K562 (cell line): ENCODE results near the gene CPNE8. TPM values are rescaled to one million over a fixed set of nuclear protein-coding genes. Genes with fewer than 3 reads are reported as not detected.

ENCODE experiments used
- ATAC-seq: fragments of 200-7000 bp; cut with Tn5 transposase; 3 replicates; pipeline ENCODE4 v1.9.1; 2020; ENCODE audit warnings: moderate library complexity
- BruUV-seq: library from RNA; stranded (reverse); fragments of 400-500 nt; replicated peaks from 2 replicates; lab custom pipeline; 2021; lab: Mats Ljungman, UMichigan
- CTCF ChIA-PET: fragments of 300-600 bp; formaldehyde crosslinking; extraction: SDS; loops from one replicate; lab custom pipeline; 2021; ENCODE audit warnings: low intra/inter-chr PET ratio; lab: Yijun Ruan, JAX
- POLR2A ChIA-PET: fragments of 300-600, 350-650 bp; sonication (Branson Sonifier 250); formaldehyde crosslinking; extraction: SDS; loops from one replicate; lab custom pipeline; 2021; ENCODE audit warnings: antibody characterized with exemption, inconsistent platforms; lab: Yijun Ruan, JAX
- DNase-seq, 4 experiments: peaks; one replicate each; pipeline versions ENCODE4 v3.0.0 to v3.0.0-alpha.2; 2011 to 2018; ENCODE audit warnings: low spot score in 3 of 4, mixed read lengths in 3 of 4; ENCODE audit errors: extremely low read depth in 1 of 4
- FAIRE-seq: peaks from 2 replicates; lab custom pipeline; 2011; peaks lifted over from hg19 to GRCh38; lab: Jason Lieb, UNC
- H2AFZ ChIP-seq: 2 replicates; pipeline ENCODE4 v1.6.0; 2011; ENCODE audit warnings: low read depth, low read length, control low read depth, inconsistent platforms
- H3K27ac ChIP-seq: fragments of 200-600 bp; 3 replicates; pipeline ENCODE4 v1.8.0; 2011; ENCODE audit warnings: low read depth, mild to moderate bottlenecking, control low read depth, inconsistent platforms, low read length, moderate library complexity, mixed read lengths; ENCODE audit errors: extremely low read depth
- H3K27me3 ChIP-seq, 2 experiments: fragments of 300-600 bp in 1 of 2; 2 replicates in 1 of 2; 3 replicates in 1 of 2; pipeline versions ENCODE4 v1.6.0 to v1.8.0; 2011; ENCODE audit warnings: inconsistent platforms in 2 of 2, low read length in 2 of 2, mild to moderate bottlenecking in 1 of 2, mixed read lengths in 1 of 2, moderate library complexity in 1 of 2; ENCODE audit not compliant: control insufficient read depth in 2 of 2, insufficient read depth in 2 of 2
- H3K36me3 ChIP-seq: fragments of 300-600 bp; 3 replicates; pipeline ENCODE4 v1.8.0; 2011; ENCODE audit warnings: mild to moderate bottlenecking, low read length, inconsistent platforms; ENCODE audit not compliant: control insufficient read depth, insufficient read depth
- H3K4me1 ChIP-seq, 2 experiments: fragments of 200-600 bp in 1 of 2; replicated peaks in 1 of 2; 2 replicates in 1 of 2; 3 replicates in 1 of 2; pipeline versions ENCODE4 v1.5.1 to v1.8.0; 2011; ENCODE audit warnings: inconsistent platforms in 2 of 2, low read length in 2 of 2, mild to moderate bottlenecking in 1 of 2, mixed read lengths in 1 of 2, moderate library complexity in 1 of 2; ENCODE audit not compliant: control insufficient read depth in 2 of 2, insufficient read depth in 2 of 2
- H3K4me2 ChIP-seq: 2 replicates; pipeline ENCODE4 v1.6.1; 2011; ENCODE audit warnings: low read length, control low read depth, inconsistent platforms, mixed read lengths; ENCODE audit not compliant: insufficient read depth
- H3K4me3 ChIP-seq: fragments of 200-600 bp; sonication (generic), shearing (Covaris generic); 2 replicates; pipeline ENCODE4 v1.5.1; 2016; ENCODE audit warnings: control low read depth, inconsistent platforms
- H3K79me2 ChIP-seq: fragments of 200-600 bp; 3 replicates; pipeline ENCODE4 v1.8.0; 2011; ENCODE audit warnings: low read length, inconsistent platforms; ENCODE audit not compliant: control insufficient read depth, insufficient read depth
- H3K9ac ChIP-seq, 2 experiments: 2 replicates each; pipeline versions ENCODE4 v1.6.0 to v1.6.1; 2011; ENCODE audit warnings: low read depth in 2 of 2, low read length in 2 of 2, control low read depth in 1 of 2, inconsistent platforms in 1 of 2, mild to moderate bottlenecking in 1 of 2, mixed read lengths in 1 of 2; ENCODE audit not compliant: insufficient read depth in 1 of 2
- H3K9me1 ChIP-seq: one replicate; pipeline ENCODE4 v1.6.0; 2011; ENCODE audit warnings: inconsistent platforms, mild to moderate bottlenecking, low read length, moderate library complexity; ENCODE audit not compliant: control insufficient read depth, insufficient read depth
- H3K9me3 ChIP-seq: replicated peaks from 2 replicates; pipeline ENCODE4 v1.5.1; 2011; ENCODE audit warnings: low read depth, low read length, inconsistent platforms; ENCODE audit not compliant: control insufficient read depth, insufficient read depth
- H4K20me1 ChIP-seq: replicated peaks from 2 replicates; pipeline ENCODE4 v1.6.1; 2011; ENCODE audit warnings: low read length, inconsistent platforms, mixed read lengths; ENCODE audit not compliant: control insufficient read depth, insufficient read depth
- C11orf30 ChIP-seq: fragments of 450-650 bp; IDR thresholded peaks from 2 replicates; pipeline ENCODE4 v1.6.1; 2016; ENCODE audit warnings: low read depth, mild to moderate bottlenecking
- ELF2 ChIP-seq: fragments of 250-450 bp; sonication (Bioruptor Pico); IDR thresholded peaks from 2 replicates; pipeline ENCODE4 v1.5.0; 2021; ENCODE audit warnings: mild to moderate bottlenecking
- HNRNPK ChIP-seq: fragments of 200-400 bp; formaldehyde crosslinking; IDR thresholded peaks from one replicate; pipeline ENCODE4 v1.6.1; 2018; ENCODE audit warnings: mild to moderate bottlenecking, low read depth, low read length; ENCODE audit not compliant: poor library complexity, severe bottlenecking
- NRF1 ChIP-seq, 2 experiments: fragments of 450-650 bp; IDR thresholded peaks in 1 of 2; conservative IDR thresholded peaks in 1 of 2; 2 replicates each; pipeline ENCODE4 v1.6.1; 2014; ENCODE audit warnings: mild to moderate bottlenecking in 2 of 2
- RB1 ChIP-seq: fragments of 450-650 bp; IDR thresholded peaks from 2 replicates; pipeline ENCODE4 v1.6.1; 2017; ENCODE audit warnings: low read depth, mild to moderate bottlenecking
- SP1 ChIP-seq: sonication (generic); formaldehyde crosslinking; IDR thresholded peaks from 2 replicates; pipeline ENCODE4 v1.8.1; 2022; ENCODE audit warnings: mild to moderate bottlenecking, missing genetic modification reagents
- TARDBP ChIP-seq: fragments of 450-650 bp; IDR thresholded peaks from 2 replicates; pipeline ENCODE4 v1.6.1; 2016
- TCF7L2 ChIP-seq: fragments of 150-350 bp; IDR thresholded peaks from 2 replicates; pipeline ENCODE4 v1.6.1; 2016; ENCODE audit warnings: low read depth, mild to moderate bottlenecking, low read length, moderate library complexity
- XRCC4 ChIP-seq: IDR thresholded peaks from one replicate; pipeline ENCODE4 v1.6.1; 2011; ENCODE audit not compliant: insufficient read depth, insufficient read length; ENCODE audit errors: extremely low read depth
- WGBS: fragments of 100-300 bp; shearing (Covaris generic); methylation state at CpG from one replicate; pipeline ENCODE4 v1.1.6; 2016; ENCODE audit warnings: low coverage, mixed read lengths; ENCODE audit not compliant: insufficient coverage; ENCODE audit errors: missing lambda C conversion rate; 5-methylcytosine and 5-hydroxymethylcytosine counted together
- in situ Hi-C: fragments of 300-500 bp; cut with MboI; formaldehyde crosslinking; loops from 4 replicates; pipeline ENCODE4 v1.15.0; 2018; ENCODE audit warnings: inconsistent platforms, mixed read lengths
- intact Hi-C: fragments of 100-400 bp; cut with micrococcal nuclease; formaldehyde crosslinking; loops from 2 replicates; pipeline ENCODE4 v1.14.2; 2022
- polyA plus RNA-seq, 8 experiments: library from polyadenylated mRNA; depleted of rRNA in 4 of 8; stranded (reverse) in 5 of 8; unstranded in 3 of 8; fragments of >200 nt; fragmentation: Nextera tagmentation in 2 of 8; fragmentation: Illumina TruSeq in 1 of 8; extraction: Ambion mirVana in 2 of 8; extraction: Trizol in 1 of 8; gene quantifications; 2 replicates each; pipeline versions ENCODE4 v1.2.1 to v1.2.3, GENCODE V29; 2011 to 2014; ENCODE audit warnings: inconsistent platforms in 1 of 8, missing spikeins in 1 of 8
- total RNA-seq, 7 experiments: library from RNA; depleted of rRNA in 6 of 7; stranded (reverse); fragments of >200 nt in 6 of 7; fragmentation: Illumina TruSeq in 2 of 7; extraction: Trizol in 2 of 7; gene quantifications; 2 replicates each; pipeline versions ENCODE4 v1.2.1 to v1.2.3, GENCODE V29; 2011 to 2021; ENCODE audit warnings: low replicate concordance in 1 of 7
- TF ChIP-seq, protein P1 (sequence below): fragments of 250-450 bp; sonication (Bioruptor Pico); IDR thresholded peaks from 2 replicates; pipeline ENCODE4 v1.5.0; 2020; ENCODE audit warnings: mild to moderate bottlenecking, borderline replicate concordance
- TF ChIP-seq, protein P2 (sequence below), 2 experiments: fragments of 450-650 bp in 1 of 2; sonication (generic) in 1 of 2; formaldehyde crosslinking in 1 of 2; IDR thresholded peaks in 1 of 2; conservative IDR thresholded peaks in 1 of 2; 2 replicates each; pipeline versions ENCODE4 v1.6.1 to v1.8.1; 2016 to 2023; ENCODE audit warnings: mild to moderate bottlenecking in 2 of 2, moderate library complexity in 2 of 2, inconsistent platforms in 1 of 2, missing genetic modification reagents in 1 of 2

The CPNE8 gene
- total and polyA plus RNA-seq, 9 of the 15 experiments (the other 6 are each of a cell fraction or from before 2014, with no cell fraction given): 2.4 to 7.0 (median 4.2) TPM

DNA sequence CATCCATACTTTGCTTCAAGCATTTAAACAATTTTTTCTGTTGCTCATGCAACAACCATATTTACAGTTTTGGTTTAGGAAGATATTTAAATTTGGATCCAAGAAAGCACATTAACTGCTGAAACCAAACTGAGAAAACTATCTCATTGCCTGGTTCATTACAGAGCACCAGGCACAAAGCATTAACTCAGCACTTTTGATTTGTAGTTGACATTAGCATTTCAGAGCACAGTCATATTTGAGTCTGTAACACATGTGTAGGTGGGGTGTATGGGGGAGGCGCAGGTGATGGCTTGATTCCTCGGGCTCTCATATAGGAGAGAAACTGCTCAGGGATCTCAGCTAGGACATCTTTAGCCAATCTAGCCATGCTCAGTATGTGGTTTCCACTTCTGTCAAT, 251.7 kb downstream of the CPNE8 start:
- Histone ChIP-seq H3K4me2 (no peak overlapping the region), H3K9me1 (no peaks in the 10 kb centered on the region), H3K36me3 (no peaks in the 10 kb centered on the region), H3K9ac (no peak overlapping the region), H3K4me3 (no peak overlapping the region), H3K4me1 (no peaks in the 10 kb centered on the region; a peak in 1 of 5 replicates), H2AFZ (no peak overlapping the region), H3K9me3 (no peaks in the 10 kb centered on the region), H4K20me1 (no peaks in the 10 kb centered on the region), H3K27ac (no peak overlapping the region), H3K27me3 (no peaks in the 10 kb centered on the region), H3K79me2 (no peaks in the 10 kb centered on the region)
- ATAC-seq (no peak), FAIRE-seq (no peak), DNase-seq (no peak)
- ChIA-PET CTCF (interaction anchor here (0.6 kb wide), 1 partner anchor 294 kb away, joined by 5 read pairs; no protein-coding TSS in a partner anchor), POLR2A (no interaction called here)
- no peak for TF ChIP-seq ELF2
- no peak for TF ChIP-seq NRF1 (conservative IDR thresholded peaks at IDR 0.05 in 1 of 2, IDR thresholded peaks at IDR 0.05 in 1 of 2)
- TF ChIP-seq TARDBP: no peak
- no peak for TF ChIP-seq HNRNPK
- TF ChIP-seq C11orf30: no peak
- WGBS: 25% methylated on average over 2 of the region's 2 CpGs
- BruUV-seq: no TSS peak
- in situ Hi-C loops: no loop called here
- intact Hi-C loops: no loop called here

- intact Hi-C loops (no loop called here), in situ Hi-C loops (no loop called here)
- Histone ChIP-seq H3K36me3 (no peaks in the 10 kb centered on the region), H3K4me2 (no peak overlapping the region), H3K9me1 (no peaks in the 10 kb centered on the region), H3K27me3 (no peaks in the 10 kb centered on the region), H4K20me1 (no peaks in the 10 kb centered on the region), H3K79me2 (no peaks in the 10 kb centered on the region), H3K4me3 (no peak overlapping the region), H3K4me1 (no peaks in the 10 kb centered on the region), H2AFZ (no peak overlapping the region), H3K27ac (no peak overlapping the region), H3K9ac (no peak overlapping the region), H3K9me3 (no peaks in the 10 kb centered on the region)
- BruUV-seq: no TSS peak
- TF ChIP-seq, protein P1, sequence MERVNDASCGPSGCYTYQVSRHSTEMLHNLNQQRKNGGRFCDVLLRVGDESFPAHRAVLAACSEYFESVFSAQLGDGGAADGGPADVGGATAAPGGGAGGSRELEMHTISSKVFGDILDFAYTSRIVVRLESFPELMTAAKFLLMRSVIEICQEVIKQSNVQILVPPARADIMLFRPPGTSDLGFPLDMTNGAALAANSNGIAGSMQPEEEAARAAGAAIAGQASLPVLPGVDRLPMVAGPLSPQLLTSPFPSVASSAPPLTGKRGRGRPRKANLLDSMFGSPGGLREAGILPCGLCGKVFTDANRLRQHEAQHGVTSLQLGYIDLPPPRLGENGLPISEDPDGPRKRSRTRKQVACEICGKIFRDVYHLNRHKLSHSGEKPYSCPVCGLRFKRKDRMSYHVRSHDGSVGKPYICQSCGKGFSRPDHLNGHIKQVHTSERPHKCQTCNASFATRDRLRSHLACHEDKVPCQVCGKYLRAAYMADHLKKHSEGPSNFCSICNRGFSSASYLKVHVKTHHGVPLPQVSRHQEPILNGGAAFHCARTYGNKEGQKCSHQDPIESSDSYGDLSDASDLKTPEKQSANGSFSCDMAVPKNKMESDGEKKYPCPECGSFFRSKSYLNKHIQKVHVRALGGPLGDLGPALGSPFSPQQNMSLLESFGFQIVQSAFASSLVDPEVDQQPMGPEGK (CRISPR knock-in tag): no peak
- TF ChIP-seq XRCC4 (no peak), TCF7L2 (no peak), RB1 (no peak), SP1 (CRISPR knock-in tag) (no peak)
- TF ChIP-seq, protein P2, sequence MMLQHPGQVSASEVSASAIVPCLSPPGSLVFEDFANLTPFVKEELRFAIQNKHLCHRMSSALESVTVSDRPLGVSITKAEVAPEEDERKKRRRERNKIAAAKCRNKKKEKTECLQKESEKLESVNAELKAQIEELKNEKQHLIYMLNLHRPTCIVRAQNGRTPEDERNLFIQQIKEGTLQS (IDR thresholded peaks at IDR 0.05): no peak
- TF ChIP-seq, protein P2 (CRISPR knock-in tag; conservative IDR thresholded peaks at IDR 0.05): no peak
- DNase-seq: no peak
- ChIA-PET CTCF (no interaction called here), POLR2A (no interaction called here)
- no peak for FAIRE-seq
- no peak for ATAC-seq
- WGBS: 0% methylated on average over 1 of the region's 1 CpG
Measured at GRCh38 chr12:38648813-38649212, 256.6 kb downstream of the CPNE8 start.
